ENCODE results near the gene TNFRSF18.

The TNFRSF18 gene

DNA sequence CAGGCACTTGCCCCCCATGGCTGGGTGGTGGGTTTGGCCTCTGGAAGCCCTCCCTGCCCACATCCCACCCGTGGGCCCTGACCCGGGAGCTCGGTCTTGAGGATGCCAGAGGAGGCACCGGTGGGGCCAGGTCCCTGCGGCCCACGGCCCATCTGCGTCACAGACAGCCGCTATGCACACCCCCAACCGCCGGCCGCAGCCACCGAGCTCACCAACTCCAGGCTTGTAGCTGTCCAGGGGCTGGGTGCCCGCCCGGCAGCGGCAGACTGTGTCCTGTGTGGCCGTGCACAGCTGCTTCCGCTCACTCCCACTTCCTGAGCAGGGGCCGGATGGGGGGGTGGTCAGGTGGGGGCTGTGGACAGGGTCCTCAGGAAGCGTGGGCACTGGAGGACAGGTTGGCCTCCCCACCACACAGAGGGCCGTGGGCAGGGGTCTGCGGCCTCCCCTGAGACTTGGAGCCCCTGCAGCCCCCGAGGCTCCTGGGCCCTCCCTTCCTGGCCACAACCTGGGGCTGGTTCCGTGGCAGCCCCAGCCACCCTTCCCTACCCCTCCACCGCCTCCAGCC, 6.5 kb upstream of the TNFRSF18 start:
- FAIRE-seq: no peak
- DNase-seq (ENCODE audit: insufficient read length, low spot score): no peak
- TF ChIP-seq SPI1 (IDR thresholded peaks at IDR 0.05; ENCODE audit: low read depth, low read length) (peak; percentile 19; the same call in 1 of the 2 replicates), POLR2A (IDR thresholded peaks at IDR 0.05; ENCODE audit: low read depth, low read length) (no peak)

DNA sequence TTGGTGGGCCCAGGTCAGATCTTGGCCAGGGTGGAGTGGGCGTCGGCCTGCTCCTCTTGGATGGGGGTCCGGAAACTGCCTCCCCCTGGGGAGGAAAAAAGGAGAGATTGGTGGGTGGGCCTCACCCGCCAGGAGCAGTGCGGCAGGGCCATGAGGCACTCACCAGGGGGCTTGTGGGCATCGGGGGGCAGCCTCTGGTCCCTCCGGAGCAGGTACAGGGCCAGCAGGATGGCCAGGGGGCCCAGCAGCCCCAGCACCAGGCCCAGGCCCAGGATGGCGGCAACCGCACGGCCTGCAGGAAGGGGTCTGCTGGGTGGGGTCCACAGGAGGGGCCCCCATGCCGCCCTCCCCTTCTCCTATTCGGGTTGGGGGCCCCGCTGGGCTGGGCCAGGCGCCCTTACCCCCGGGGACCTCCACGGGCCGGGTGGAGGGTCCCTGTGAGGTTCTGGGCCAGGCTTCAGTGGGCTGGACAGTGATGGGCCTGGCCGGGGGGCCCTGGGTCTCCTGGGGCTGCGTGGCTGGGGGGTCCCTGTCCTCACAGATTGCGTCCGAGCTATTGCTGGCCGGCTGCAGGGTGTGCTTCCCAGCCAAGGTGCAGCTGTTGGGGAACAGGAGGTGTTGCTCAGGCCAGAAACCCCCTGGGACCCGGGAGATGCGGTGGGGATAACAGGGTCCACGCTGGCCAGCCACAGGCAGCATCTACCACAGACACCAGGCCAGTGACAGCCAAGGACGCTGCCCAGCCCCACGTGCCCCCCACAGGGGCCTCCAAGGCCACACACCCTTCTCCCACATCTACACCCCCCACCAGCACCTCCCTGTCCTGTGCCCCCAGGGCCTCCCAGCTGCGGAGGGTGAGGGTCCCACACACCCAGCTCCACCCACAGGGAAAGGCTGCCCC, 5.4 kb upstream of the TNFRSF18 start:
- FAIRE-seq (no peak), DNase-seq (ENCODE audit: insufficient read length, low spot score) (no peak)
- TF ChIP-seq POLR2A (IDR thresholded peaks at IDR 0.05; ENCODE audit: low read depth, low read length) (no peak), PAX5 (IDR thresholded peaks at IDR 0.05; ENCODE audit: insufficient read depth, low read length, severe bottlenecking) (no peak), SPI1 (IDR thresholded peaks at IDR 0.05; ENCODE audit: low read depth, low read length) (no peak), POU2F2 (IDR thresholded peaks at IDR 0.05; ENCODE audit: low read depth, low read length) (no peak), TAF1 (IDR thresholded peaks at IDR 0.05; ENCODE audit: low read depth, low read length) (no peak), POLR2AphosphoS5 (IDR thresholded peaks at IDR 0.05; ENCODE audit: low read depth, low read length) (no peak)

DNA sequence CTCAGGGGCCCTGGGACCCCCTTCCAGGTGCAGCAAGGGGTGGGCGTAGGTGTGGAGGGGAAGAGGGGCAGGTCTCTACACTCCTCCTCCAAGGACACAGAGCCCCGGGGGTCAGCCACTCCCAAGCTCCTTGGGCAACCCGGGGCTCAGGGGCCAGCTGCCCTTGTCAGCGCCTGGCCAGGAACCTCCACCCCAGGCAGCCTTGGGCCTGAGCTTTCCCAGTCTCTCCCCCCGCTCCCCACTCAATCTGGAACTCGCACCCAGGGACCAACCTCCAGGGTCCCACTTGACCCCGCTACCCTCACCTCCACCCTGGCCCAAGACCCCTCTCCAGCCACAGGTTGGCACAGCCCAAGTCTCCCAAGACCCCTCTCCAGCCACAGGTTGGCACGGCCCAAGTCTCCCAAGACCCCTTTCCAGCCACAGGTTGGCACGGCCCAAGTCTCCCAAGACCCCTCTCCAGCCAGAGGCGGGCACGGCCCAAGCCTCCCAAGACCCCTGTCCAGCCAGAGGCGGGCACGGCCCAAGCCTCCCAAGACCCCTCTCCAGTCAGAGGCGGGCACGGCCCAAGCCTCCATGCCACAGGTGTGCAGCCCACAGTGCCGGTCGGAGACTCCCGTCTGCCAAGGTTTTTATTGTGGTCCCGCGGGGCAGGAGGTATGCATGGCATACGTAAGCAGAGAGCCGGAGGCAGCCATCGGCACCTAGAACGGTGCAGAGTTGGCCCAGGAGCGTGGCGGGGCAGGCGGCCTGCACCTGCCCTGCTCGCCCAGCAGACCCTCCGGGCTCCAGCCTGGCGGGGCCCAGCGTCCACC, 4.5 kb upstream of the TNFRSF18 start:
- FAIRE-seq (no peak), DNase-seq (ENCODE audit: insufficient read length, low spot score) (no peak)
- TF ChIP-seq POLR2AphosphoS5 (IDR thresholded peaks at IDR 0.05; ENCODE audit: low read depth, low read length): no peak
- TF ChIP-seq SPI1 (IDR thresholded peaks at IDR 0.05; ENCODE audit: low read depth, low read length): no peak
- no peak for TF ChIP-seq PAX5 (IDR thresholded peaks at IDR 0.05; ENCODE audit: insufficient read depth, low read length, severe bottlenecking)
- no peak for TF ChIP-seq POLR2A (IDR thresholded peaks at IDR 0.05; ENCODE audit: low read depth, low read length)
- TF ChIP-seq POU2F2 (IDR thresholded peaks at IDR 0.05; ENCODE audit: low read depth, low read length): no peak
- no peak for TF ChIP-seq TAF1 (IDR thresholded peaks at IDR 0.05; ENCODE audit: low read depth, low read length)

DNA sequence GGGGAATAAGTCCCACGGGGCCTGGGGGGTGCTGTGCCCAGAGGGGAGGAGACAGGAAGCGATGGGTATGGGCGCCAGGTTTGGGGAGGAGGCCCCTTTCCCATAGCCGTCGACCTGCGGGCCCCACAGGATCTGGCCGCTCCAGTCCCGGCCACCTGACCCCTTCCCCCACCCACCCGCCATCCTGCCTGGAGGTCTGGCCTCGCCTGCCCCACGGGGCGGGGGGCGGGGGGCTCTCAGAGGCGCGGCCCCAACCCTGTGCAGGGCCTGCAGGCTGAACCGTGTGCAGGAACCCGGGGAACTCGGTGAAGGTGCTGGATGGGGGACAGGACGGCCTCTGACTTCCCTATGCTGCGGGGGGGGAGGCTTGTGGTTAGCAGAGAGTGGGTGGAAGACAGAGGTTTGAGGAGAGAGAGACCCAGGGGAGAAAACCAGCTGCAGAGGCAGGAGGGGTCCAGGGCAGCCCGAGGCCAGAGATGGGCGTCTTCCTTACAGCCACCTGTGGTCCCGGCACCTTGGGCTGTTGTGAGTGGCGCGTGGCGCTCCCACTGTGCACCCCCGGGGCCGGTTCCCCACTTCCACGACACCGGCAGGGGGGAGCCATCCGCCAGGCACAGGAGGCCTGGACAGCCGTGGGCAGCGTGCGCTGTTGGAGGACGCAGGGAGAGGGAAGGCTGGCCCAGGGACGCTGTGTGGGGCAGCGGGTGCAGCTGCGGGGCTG, 2.5 kb upstream of the TNFRSF18 start:
- TF ChIP-seq SPI1 (IDR thresholded peaks at IDR 0.05; ENCODE audit: low read depth, low read length) (peak; percentile 26; the same call in 1 of the 2 replicates), POLR2A (IDR thresholded peaks at IDR 0.05; ENCODE audit: low read depth, low read length) (no peak), TAF1 (IDR thresholded peaks at IDR 0.05; ENCODE audit: low read depth, low read length) (no peak), PAX5 (IDR thresholded peaks at IDR 0.05; ENCODE audit: insufficient read depth, low read length, severe bottlenecking) (no peak)
- FAIRE-seq: peak; percentile 54

DNA sequence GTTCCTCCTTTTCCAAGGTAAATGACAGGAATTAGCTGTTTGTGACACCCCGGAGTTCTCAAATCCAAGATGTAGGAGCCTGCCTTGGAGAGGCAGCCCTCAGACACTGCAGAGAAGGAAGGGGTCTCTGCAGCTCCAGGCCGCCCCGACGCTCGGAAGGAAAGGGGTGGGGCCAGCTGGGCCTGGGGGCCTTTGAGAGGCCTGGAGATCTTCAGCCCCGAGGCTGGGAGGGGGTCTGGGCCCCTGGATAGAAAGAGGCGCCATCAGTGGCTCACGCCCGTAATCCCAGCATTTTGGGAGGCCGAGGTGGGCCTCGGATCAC, 1.1 kb upstream of the TNFRSF18 start:
- FAIRE-seq (no peak), DNase-seq (ENCODE audit: insufficient read length, low spot score) (no peak)
- TF ChIP-seq PAX5 (IDR thresholded peaks at IDR 0.05; ENCODE audit: insufficient read depth, low read length, severe bottlenecking): no peak
- TF ChIP-seq SPI1 (IDR thresholded peaks at IDR 0.05; ENCODE audit: low read depth, low read length): no peak
- TF ChIP-seq POLR2AphosphoS5 (IDR thresholded peaks at IDR 0.05; ENCODE audit: low read depth, low read length): no peak
- TF ChIP-seq POU2F2 (IDR thresholded peaks at IDR 0.05; ENCODE audit: low read depth, low read length): no peak
- no peak for TF ChIP-seq TAF1 (IDR thresholded peaks at IDR 0.05; ENCODE audit: low read depth, low read length)
- TF ChIP-seq POLR2A (IDR thresholded peaks at IDR 0.05; ENCODE audit: low read depth, low read length): no peak

More for the DNA sequence above, 2.5 kb upstream of the TNFRSF18 start:
- no peak for DNase-seq (ENCODE audit: insufficient read length, low spot score)

DNA sequence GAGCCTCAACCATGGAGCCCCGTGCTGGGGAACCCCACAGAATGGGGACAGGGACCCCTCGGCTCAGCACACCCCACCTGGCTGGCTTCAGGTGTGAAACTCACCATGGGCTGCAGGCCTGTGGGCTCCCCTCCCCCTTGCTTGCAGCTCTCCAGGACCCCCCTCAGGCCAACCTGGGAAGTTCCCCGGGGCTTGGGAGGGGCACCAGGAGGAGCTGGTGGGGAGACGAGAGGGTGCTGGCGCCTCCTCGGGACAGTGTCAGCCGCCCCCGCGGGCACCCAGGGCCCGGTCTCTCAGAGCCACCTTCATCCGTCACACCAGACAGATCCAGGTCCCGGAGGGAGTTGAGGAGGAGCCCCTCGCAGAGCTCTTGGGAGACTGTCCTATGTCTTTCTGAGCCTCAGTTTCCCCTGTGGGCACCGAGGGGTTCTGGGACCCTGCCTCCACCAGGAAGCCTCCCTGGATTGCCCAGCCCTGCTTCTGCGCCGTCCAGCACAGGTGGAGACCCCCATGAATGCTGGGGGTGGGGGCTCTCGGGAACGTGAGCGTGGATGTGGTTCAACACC, 657 bp upstream of the TNFRSF18 start:
- DNase-seq (ENCODE audit: insufficient read length, low spot score): no peak
- no peak for FAIRE-seq
- TF ChIP-seq PAX5 (IDR thresholded peaks at IDR 0.05; ENCODE audit: insufficient read depth, low read length, severe bottlenecking) (no peak), POLR2AphosphoS5 (IDR thresholded peaks at IDR 0.05; ENCODE audit: low read depth, low read length) (no peak), POLR2A (IDR thresholded peaks at IDR 0.05; ENCODE audit: low read depth, low read length) (no peak), POU2F2 (IDR thresholded peaks at IDR 0.05; ENCODE audit: low read depth, low read length) (no peak), TAF1 (IDR thresholded peaks at IDR 0.05; ENCODE audit: low read depth, low read length) (no peak), SPI1 (IDR thresholded peaks at IDR 0.05; ENCODE audit: low read depth, low read length) (no peak)

DNA sequence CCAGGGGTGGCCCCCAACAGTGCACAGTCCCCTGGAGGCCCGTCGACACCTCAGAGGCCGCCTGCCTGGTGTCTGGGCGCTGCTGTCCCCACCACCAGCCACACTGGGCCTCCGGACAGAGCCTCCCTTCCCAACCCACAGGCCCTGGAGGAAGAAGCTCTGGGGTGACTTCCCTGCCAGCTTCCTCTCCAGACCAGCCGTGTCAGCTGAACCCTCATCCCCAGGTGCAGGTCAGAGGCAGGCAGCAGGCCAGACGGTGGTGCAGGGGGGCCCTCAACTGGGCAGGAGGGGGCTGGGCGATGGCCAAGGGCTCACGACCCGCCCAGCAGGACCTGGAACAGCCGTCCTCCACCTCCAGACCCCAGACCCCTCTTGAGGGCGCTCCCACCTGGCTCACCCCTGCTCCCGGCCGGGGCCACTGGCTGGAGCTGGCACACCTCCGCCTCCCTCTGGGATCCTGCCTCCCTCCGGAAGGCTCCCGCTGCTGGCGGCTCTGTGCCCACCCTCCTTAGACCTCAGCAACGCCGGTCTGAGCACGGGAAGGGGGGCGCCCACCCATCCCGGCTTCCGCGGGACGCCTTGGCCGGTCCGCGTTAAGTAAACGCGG, 520 bp downstream of the TNFRSF18 start:
- FAIRE-seq (peak; percentile 5), DNase-seq (ENCODE audit: insufficient read length, low spot score) (no peak)
- TF ChIP-seq PAX5 (IDR thresholded peaks at IDR 0.05; ENCODE audit: insufficient read depth, low read length, severe bottlenecking) (no peak), POLR2A (IDR thresholded peaks at IDR 0.05; ENCODE audit: low read depth, low read length) (no peak), SPI1 (IDR thresholded peaks at IDR 0.05; ENCODE audit: low read depth, low read length) (no peak)

DNA sequence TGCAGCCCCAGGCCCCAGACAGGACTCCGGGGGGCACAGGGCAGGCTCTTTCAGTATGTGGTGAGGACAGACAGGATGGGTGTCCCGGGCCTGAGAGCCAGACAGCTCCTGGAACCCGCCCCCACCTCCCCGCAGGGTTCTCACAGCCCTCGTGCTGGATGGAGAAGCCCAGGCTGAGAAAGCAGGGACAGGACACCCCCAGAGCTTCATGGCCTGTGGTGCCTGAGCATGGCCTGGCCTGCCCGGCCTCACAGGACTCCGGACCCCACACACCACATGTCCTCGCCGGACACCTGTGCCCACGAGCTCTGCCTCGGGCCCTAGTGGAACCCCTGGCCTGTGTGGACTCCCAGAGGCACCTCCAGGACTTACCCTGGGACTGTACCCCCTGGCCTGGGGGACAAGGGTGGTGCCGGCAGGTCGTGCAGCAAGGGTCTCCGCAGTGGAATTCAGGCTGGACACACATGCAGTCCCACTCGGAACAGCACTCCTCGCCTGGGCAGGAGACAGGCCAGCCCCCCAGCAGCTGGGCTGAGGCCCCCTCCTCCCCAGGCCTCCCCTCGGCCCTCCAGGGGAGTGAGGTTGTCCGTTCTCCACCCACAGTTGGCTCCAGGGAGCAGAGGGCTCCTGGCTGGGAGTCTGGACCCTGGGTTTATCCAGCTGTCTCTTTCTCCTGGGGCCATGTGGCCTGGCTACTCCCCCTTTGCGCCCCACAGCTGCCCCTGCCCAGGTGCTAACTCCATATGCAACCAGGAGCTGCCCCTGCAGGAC, 1.2 kb downstream of the TNFRSF18 start:
- no peak for TF ChIP-seq POU2F2 (IDR thresholded peaks at IDR 0.05; ENCODE audit: low read depth, low read length)
- TF ChIP-seq POLR2A (IDR thresholded peaks at IDR 0.05; ENCODE audit: low read depth, low read length): no peak
- no peak for TF ChIP-seq POLR2AphosphoS5 (IDR thresholded peaks at IDR 0.05; ENCODE audit: low read depth, low read length)
- TF ChIP-seq PAX5 (IDR thresholded peaks at IDR 0.05; ENCODE audit: insufficient read depth, low read length, severe bottlenecking): no peak
- TF ChIP-seq SPI1 (IDR thresholded peaks at IDR 0.05; ENCODE audit: low read depth, low read length): no peak
- TF ChIP-seq TAF1 (IDR thresholded peaks at IDR 0.05; ENCODE audit: low read depth, low read length): no peak
- FAIRE-seq: no peak
- DNase-seq (ENCODE audit: insufficient read length, low spot score): no peak

Measured in GM12891 (cell line).